Measurements from ENCODE around the gene SPON1. TPM values are rescaled to one million over a fixed set of nuclear protein-coding genes. Genes with fewer than 3 reads are reported as not detected.

The SPON1 gene
- polyA plus RNA-seq, 2 of the 4 experiments (the other 2 are of a cell fraction) = not detected

GRCh38 chr11:14242733-14243132, 280.2 kb downstream of the SPON1 start (continued):
- TF ChIP-seq HMGXB4 (CRISPR knock-in tag; IDR thresholded peaks at IDR 0.05; ENCODE audit: borderline replicate concordance) = no peak
- TF ChIP-seq NFE2L2 (conservative IDR thresholded peaks at IDR 0.05; ENCODE audit: low read length) = no peak
- no peak for TF ChIP-seq KDM1A (IDR thresholded peaks at IDR 0.05; ENCODE audit: low read depth)

GRCh38 chr11:14244926-14245325, 282.4 kb downstream of the SPON1 start:
- POLR2A ChIA-PET = no interaction called here

GRCh38 chr11:14245444-14245843, 282.9 kb downstream of the SPON1 start:
- Histone ChIP-seq H3K9me3 (no peaks in the 10 kb centered on the region), H3K27ac (no peak overlapping the region), H3K4me1 (no peaks in the 10 kb centered on the region), H3K4me2 (no peak overlapping the region), H3K4me3 (no peak overlapping the region)
- ChIA-PET CTCF (interaction anchor here (0.9 to 1.4 kb wide), 3 partner anchors 8 to 473 kb away, joined by 3 to 4 read pairs (median 3); no protein-coding TSS in a partner anchor), POLR2A (no interaction called here)
- DNase-seq (ENCODE audit: low read depth in 1 of 2, low spot score in 1 of 2) = no peak
- no peak for ATAC-seq
- 0% methylated on average over 1 of the region's 2 CpGs for WGBS (ENCODE audit: missing lambda C conversion rate)
- FAIRE-seq = no peak
- TF ChIP-seq FOXS1 (CRISPR knock-in tag; IDR thresholded peaks at IDR 0.05) (no peak), HMGXB4 (CRISPR knock-in tag; IDR thresholded peaks at IDR 0.05; ENCODE audit: borderline replicate concordance) (no peak), MAZ (IDR thresholded peaks at IDR 0.05; ENCODE audit: borderline replicate concordance, low read depth, low read length) (no peak), ATOH8 (CRISPR knock-in tag; IDR thresholded peaks at IDR 0.05; ENCODE audit: low read depth) (no peak), JUNB (IDR thresholded peaks at IDR 0.05) (no peak), KDM5A (IDR thresholded peaks at IDR 0.05) (no peak), CHD4 (IDR thresholded peaks at IDR 0.05; ENCODE audit: borderline replicate concordance) (no peak), HDAC2 (IDR thresholded peaks at IDR 0.05) (no peak), KDM1A (IDR thresholded peaks at IDR 0.05; ENCODE audit: low read depth) (no peak), HEYL (CRISPR knock-in tag; IDR thresholded peaks at IDR 0.05) (no peak), RARB (CRISPR knock-in tag; IDR thresholded peaks at IDR 0.05) (no peak), ESRRA (IDR thresholded peaks at IDR 0.05; ENCODE audit: borderline replicate concordance, low read length) (no peak), MYC (IDR thresholded peaks at IDR 0.05; ENCODE audit: borderline replicate concordance, low read length) (no peak), SREBF2 (IDR thresholded peaks at IDR 0.05) (no peak)

More at GRCh38 chr11:14244926-14245325, 282.4 kb downstream of the SPON1 start:
- H3K4me2 ChIP-seq = no peak overlapping the region
- CTCF ChIA-PET = interaction anchor here (0.9 to 1.4 kb wide), 5 partner anchors 8 to 472 kb away, joined by 3 to 4 read pairs (median 3); no protein-coding TSS in a partner anchor
- no peaks in the 10 kb centered on the region for H3K9me3 ChIP-seq
- DNase-seq (ENCODE audit: low read depth in 1 of 2, low spot score in 1 of 2) (no peak), FAIRE-seq (no peak), ATAC-seq (no peak)
- H3K4me3 ChIP-seq = no peak overlapping the region
- no peaks in the 10 kb centered on the region for H3K4me1 ChIP-seq
- WGBS (ENCODE audit: missing lambda C conversion rate) = 63% methylated on average over 8 of the region's 8 CpGs
- TF ChIP-seq CHD2 (IDR thresholded peaks at IDR 0.05; ENCODE audit: low read length, partially characterized antibody) (no peak), RARB (CRISPR knock-in tag; IDR thresholded peaks at IDR 0.05) (no peak), RFX5 (IDR thresholded peaks at IDR 0.05) (no peak), POLR2AphosphoS2 (conservative IDR thresholded peaks at IDR 0.05; ENCODE audit: low read length) (no peak), ZFP36 (IDR thresholded peaks at IDR 0.05; ENCODE audit: borderline replicate concordance, partially characterized antibody) (no peak), SREBF2 (IDR thresholded peaks at IDR 0.05) (no peak), FOSL2 (IDR thresholded peaks at IDR 0.05) (no peak), FOSL2 (CRISPR knock-in tag; IDR thresholded peaks at IDR 0.05) (no peak), HOXB13 (CRISPR knock-in tag; IDR thresholded peaks at IDR 0.05; ENCODE audit: low read depth) (no peak), PBX3 (IDR thresholded peaks at IDR 0.05) (no peak), GATA3 (IDR thresholded peaks at IDR 0.05; ENCODE audit: borderline replicate concordance) (no peak), KDM5A (IDR thresholded peaks at IDR 0.05) (no peak), NFE2L2 (conservative IDR thresholded peaks at IDR 0.05; ENCODE audit: low read length) (no peak), BHLHE40 (IDR thresholded peaks at IDR 0.05; ENCODE audit: low read depth, low read length) (no peak), NR3C1 (IDR thresholded peaks at IDR 0.05) (no peak), FOSB (CRISPR knock-in tag; IDR thresholded peaks at IDR 0.05) (no peak), RNF2 (IDR thresholded peaks at IDR 0.05; ENCODE audit: borderline replicate concordance, low read depth) (no peak), USF2 (IDR thresholded peaks at IDR 0.05) (no peak), ELK1 (IDR thresholded peaks at IDR 0.05; ENCODE audit: low read depth, low read length) (no peak)
- no peak overlapping the region for H3K27ac ChIP-seq

Data from A549 (cell line).